HCT116 (cell line): Measurements from ENCODE around the gene HAUS1. TPM values are rescaled to one million over a fixed set of nuclear protein-coding genes. Genes with fewer than 3 reads are reported as not detected.

Experiments used
- ATAC-seq: fragments of 200-7000 bp; cut with Tn5 transposase; 2 replicates; pipeline ENCODE4 v1.9.1; 2020; ENCODE audit warnings: mild to moderate bottlenecking, moderate library complexity
- BruUV-seq: library from RNA; stranded (reverse); fragments of 400-500 nt; replicated peaks from 2 replicates; lab custom pipeline; 2021; lab: Mats Ljungman, UMichigan
- CTCF ChIA-PET: fragments of 300-600 bp; sonication (Branson Sonifier 250); formaldehyde crosslinking; loops from one replicate; lab custom pipeline; 2021; ENCODE audit warnings: antibody characterized with exemption; lab: Charles Lee
- POLR2A ChIA-PET: fragments of 300-600, 350-600 bp; sonication (Branson Sonifier 250); formaldehyde crosslinking; loops from one replicate; lab custom pipeline; 2021; ENCODE audit warnings: antibody characterized with exemption; lab: Charles Lee
- RAD21 ChIA-PET, 2 experiments: fragments of 300-600 bp; sonication (Branson Sonifier 250); formaldehyde crosslinking; loops; one replicate each; lab custom pipeline; 2023; ENCODE audit warnings: low total read pairs in 2 of 2; ENCODE audit not compliant: uncharacterized antibody in 2 of 2, unreplicated experiment in 2 of 2, low non-redundant PET in 1 of 2; lab: Charles Lee
- DNase-seq: peaks from one replicate; pipeline ENCODE4 v3.0.0-alpha.2; 2010; ENCODE audit warnings: low read depth, low spot score
- H2AFZ ChIP-seq: fragments of 200-600 bp; shearing (Covaris generic), sonication (generic); 2 replicates; pipeline ENCODE4 v1.6.1; 2017; ENCODE audit warnings: low read depth, mixed run types, mixed read lengths, antibody characterized with exemption, low read length; ENCODE audit not compliant: poor library complexity, severe bottlenecking
- H3K27ac ChIP-seq: 2 replicates; pipeline ENCODE4 v1.5.1; 2012; ENCODE audit warnings: low read depth, low read length
- H3K27me3 ChIP-seq: fragments of 200-600 bp; sonication (generic); 2 replicates; pipeline ENCODE4 v1.6.1; 2016; ENCODE audit warnings: mixed run types, low read length, mixed read lengths; ENCODE audit not compliant: insufficient read depth
- H3K36me3 ChIP-seq, 2 experiments: fragments of 200-500 bp in 1 of 2; fragments of 200-600 bp in 1 of 2; sonication (Bioruptor generic) in 1 of 2; sonication (generic) in 1 of 2; 2 replicates each; pipeline versions ENCODE4 v1.5.1 to v1.6.1; 2014 to 2016; ENCODE audit warnings: low read length in 2 of 2, inconsistent platforms in 1 of 2, mixed read lengths in 1 of 2, mixed run types in 1 of 2; ENCODE audit not compliant: insufficient read depth in 2 of 2, control insufficient read depth in 1 of 2
- H3K4me1 ChIP-seq, 2 experiments: fragments of 200-600 bp in 1 of 2; sonication (generic) in 1 of 2; 2 replicates each; pipeline versions ENCODE4 v1.5.1 to v1.6.1; 2012 to 2017; ENCODE audit warnings: low read length in 2 of 2, inconsistent platforms in 1 of 2, mild to moderate bottlenecking in 1 of 2, mixed read lengths in 1 of 2, mixed run types in 1 of 2, moderate library complexity in 1 of 2; ENCODE audit not compliant: insufficient read depth in 2 of 2, control insufficient read depth in 1 of 2
- H3K4me2 ChIP-seq: fragments of 200-600 bp; sonication (generic); 2 replicates; pipeline ENCODE4 v1.6.1; 2017; ENCODE audit warnings: mixed run types, low read length, mixed read lengths
- H3K4me3 ChIP-seq, 2 experiments: fragments of 200-600 bp in 1 of 2; sonication (generic) in 1 of 2; replicated peaks in 1 of 2; 2 replicates each; pipeline ENCODE4 v1.5.1; 2011 to 2016; ENCODE audit warnings: low read length in 2 of 2, control low read depth in 1 of 2, low read depth in 1 of 2, mild to moderate bottlenecking in 1 of 2, mixed read lengths in 1 of 2, mixed run types in 1 of 2
- H3K79me2 ChIP-seq: fragments of 200-600 bp; sonication (generic); 2 replicates; pipeline ENCODE4 v1.6.1; 2017; ENCODE audit warnings: mild to moderate bottlenecking, mixed run types, low read length, moderate library complexity, mixed read lengths; ENCODE audit not compliant: insufficient read depth
- H3K9ac ChIP-seq: fragments of 200-600 bp; sonication (generic); 2 replicates; pipeline ENCODE4 v1.6.1; 2016; ENCODE audit warnings: low read length, mixed read lengths
- H3K9me2 ChIP-seq: fragments of 200-600 bp; sonication (generic), shearing (Covaris generic); 2 replicates; pipeline ENCODE4 v1.6.1; 2017; ENCODE audit warnings: mixed run types, mild to moderate bottlenecking, moderate library complexity; ENCODE audit not compliant: insufficient read depth
- H3K9me3 ChIP-seq, 2 experiments: fragments of 200-500 bp in 1 of 2; fragments of 200-600 bp in 1 of 2; sonication (Bioruptor generic) in 1 of 2; sonication (generic) in 1 of 2; 2 replicates each; pipeline ENCODE4 v1.6.1; 2014 to 2017; ENCODE audit warnings: low read length in 2 of 2, mixed read lengths in 2 of 2, inconsistent platforms in 1 of 2, low read depth in 1 of 2, mild to moderate bottlenecking in 1 of 2, mixed run types in 1 of 2, moderate library complexity in 1 of 2; ENCODE audit not compliant: control insufficient read depth in 1 of 2, insufficient read depth in 1 of 2
- H4K20me1 ChIP-seq: fragments of 200-600 bp; sonication (generic), shearing (Covaris generic); 2 replicates; pipeline ENCODE4 v1.6.1; 2017; ENCODE audit warnings: mixed run types, mild to moderate bottlenecking, moderate library complexity; ENCODE audit not compliant: insufficient read depth
- EZH2 ChIP-seq: fragments of 200-600 bp; sonication (generic); IDR thresholded peaks from 2 replicates; pipeline ENCODE4 v1.6.1; 2017; ENCODE audit warnings: antibody characterized with exemption, mixed run types
- EZH2phosphoT487 ChIP-seq: fragments of 200-600 bp; IDR thresholded peaks from 2 replicates; pipeline ENCODE4 v1.6.1; 2018; ENCODE audit warnings: antibody characterized with exemption, borderline replicate concordance
- FOSL1 ChIP-seq: IDR thresholded peaks from 2 replicates; pipeline ENCODE4 v1.6.1; 2012; ENCODE audit warnings: low read depth
- POLR2A ChIP-seq: IDR thresholded peaks from 2 replicates; pipeline ENCODE4 v1.7.0; 2011; ENCODE audit warnings: borderline replicate concordance; ENCODE audit not compliant: insufficient read depth, insufficient read length; ENCODE audit errors: extremely low read depth
- POLR2AphosphoS5 ChIP-seq: IDR thresholded peaks from 2 replicates; pipeline ENCODE4 v1.6.1; 2011; ENCODE audit warnings: mild to moderate bottlenecking, low read depth, low read length, moderate library complexity
- RAD21 ChIP-seq: IDR thresholded peaks from 2 replicates; pipeline ENCODE4 v1.6.1; 2012; ENCODE audit warnings: low read depth, mild to moderate bottlenecking
- REST ChIP-seq: IDR thresholded peaks from 2 replicates; pipeline ENCODE4 v1.6.1; 2012; ENCODE audit warnings: low read depth
- SIN3A ChIP-seq: IDR thresholded peaks from 2 replicates; pipeline ENCODE4 v1.6.1; 2012; ENCODE audit warnings: low read depth
- SP1 ChIP-seq: IDR thresholded peaks from 2 replicates; pipeline ENCODE4 v1.6.1; 2012; ENCODE audit warnings: low read depth
- SRF ChIP-seq: IDR thresholded peaks from 2 replicates; pipeline ENCODE4 v1.6.1; 2012; ENCODE audit warnings: low read depth
- YY1 ChIP-seq: IDR thresholded peaks from 2 replicates; pipeline ENCODE4 v1.6.1; 2011; ENCODE audit warnings: low read length, low read depth, moderate library complexity, mild to moderate bottlenecking; ENCODE audit not compliant: insufficient replicate concordance; ENCODE audit errors: extremely low read depth
- ZBTB33 ChIP-seq: IDR thresholded peaks from 2 replicates; pipeline ENCODE4 v1.6.1; 2011; ENCODE audit warnings: mild to moderate bottlenecking, low read length, moderate library complexity; ENCODE audit not compliant: insufficient replicate concordance; ENCODE audit errors: extremely low read depth
- ZNF274 ChIP-seq: fragments of 200-500 bp; sonication (Bioruptor generic); IDR thresholded peaks from 2 replicates; pipeline ENCODE4 v1.6.1; 2014; ENCODE audit warnings: mild to moderate bottlenecking, low read depth, low read length, inconsistent platforms
- intact Hi-C: fragments of 100-400 bp; cut with micrococcal nuclease; formaldehyde crosslinking; loops from 2 replicates; pipeline ENCODE4 v1.10.0; 2022
- total RNA-seq: library from RNA; stranded (reverse); gene quantifications from one replicate; pipeline ENCODE4 v1.2.1, GENCODE V29; 2021; ENCODE audit not compliant: unreplicated experiment

The HAUS1 gene
- total RNA-seq, 1 experiment from 2014 or later, result 46.2 TPM

- Histone ChIP-seq H3K27me3 (no peaks in the 10 kb centered on the region), H3K9me3 (no peaks in the 10 kb centered on the region), H3K4me1 (peaks cover 13 to 20% of the 10 kb centered on the region in 2 experiments), H3K9me2 (no peaks in the 10 kb centered on the region), H3K36me3 (peaks cover 4 to 10% of the 10 kb centered on the region in 2 experiments), H3K79me2 (peaks cover 18% of the 10 kb centered on the region), H3K27ac (peak overlapping the region; percentile 18; the same call in 1 of the 2 replicates), H3K9ac (no peak overlapping the region), H2AFZ (no peak overlapping the region), H4K20me1 (no peaks in the 10 kb centered on the region), H3K4me2 (peak overlapping the region; percentile 35), H3K4me3 (no peak overlapping the region)
- ATAC-seq (peak; percentile 67), DNase-seq (no peak)
- no TSS peak for BruUV-seq
- ChIA-PET POLR2A (no interaction called here), CTCF (no interaction called here), RAD21 (no interaction called here)
- intact Hi-C loops, result no loop called here
- TF ChIP-seq ZBTB33 (no peak), FOSL1 (peak; percentile 27; the same call in 1 of the 2 replicates), SRF (no peak)
Observed at GRCh38 chr18:46110406-46110805, 6.2 kb downstream of the HAUS1 start.

GRCh38 chr18:46113751-46114150 is 9.6 kb downstream of the HAUS1 start:
- no peak overlapping the region for H3K4me2 ChIP-seq
- no peaks in the 10 kb centered on the region for H4K20me1 ChIP-seq
- no peak overlapping the region for H3K4me3 ChIP-seq
- no peaks in the 10 kb centered on the region for H3K9me3 ChIP-seq
- no peak overlapping the region for H3K9ac ChIP-seq
- no TSS peak for BruUV-seq
- no peak overlapping the region for H3K27ac ChIP-seq
- ChIA-PET RAD21 (no interaction called here), CTCF (no interaction called here), POLR2A (no interaction called here)
- intact Hi-C loops, result no loop called here
- peaks cover 13 to 20% of the 10 kb centered on the region in 2 experiments for H3K4me1 ChIP-seq
- H3K27me3 ChIP-seq, result no peaks in the 10 kb centered on the region
- no peak for DNase-seq
- no peaks in the 10 kb centered on the region for H3K9me2 ChIP-seq
- 0 out of 2 replicates have a peak, but pooled peaks cover 11% of the 10 kb centered on the region for H3K79me2 ChIP-seq
- H3K36me3 ChIP-seq, result peaks cover 2 to 6% of the 10 kb centered on the region in 2 experiments; a peak in 2 of 4 replicates
- ATAC-seq, result no peak
- H2AFZ ChIP-seq, result no peak overlapping the region
- TF ChIP-seq POLR2AphosphoS5, result no peak
- TF ChIP-seq ZNF274, result no peak
- TF ChIP-seq POLR2A, result no peak
- no peak for TF ChIP-seq SP1
- no peak for TF ChIP-seq YY1
- no peak for TF ChIP-seq SIN3A
- no peak for TF ChIP-seq EZH2
- no peak for TF ChIP-seq RAD21
- no peak for TF ChIP-seq ZBTB33
- no peak for TF ChIP-seq REST
- no peak for TF ChIP-seq EZH2phosphoT487
